ENCODE measurements around the gene DHRS7B. TPM values are rescaled to one million over a fixed set of nuclear protein-coding genes. Genes with fewer than 3 reads are reported as not detected.

The DHRS7B gene
- total and polyA plus RNA-seq, 4 donors: 19.4 to 55.6 (median 31.7) TPM

DNA sequence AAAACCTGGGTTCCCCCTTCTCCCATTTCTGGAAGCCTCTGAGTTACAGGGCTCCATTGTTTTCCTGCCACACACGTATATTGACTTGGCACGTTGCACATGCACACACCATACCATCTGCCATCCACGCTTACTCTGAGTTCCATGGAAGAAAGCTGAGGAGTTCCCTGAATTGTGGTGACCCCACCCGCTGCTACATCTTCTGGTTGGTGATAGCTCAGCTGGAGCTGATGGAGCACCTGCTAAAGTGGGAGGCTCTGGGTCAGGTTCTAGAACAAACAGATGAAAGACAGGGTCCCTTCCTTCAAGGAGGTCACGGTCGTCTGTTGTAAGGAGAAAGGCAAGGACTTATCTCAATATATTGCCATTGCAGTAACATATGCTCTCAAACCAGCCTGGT, 46.1 kb downstream of the DHRS7B start:
- H3K27me3 ChIP-seq (ENCODE audit: control insufficient read depth in 3 of 3, insufficient read depth in 3 of 3, low read length in 2 of 3): no peaks in the 10 kb centered on the region
- 97% methylated on average over 6 of the region's 6 CpGs for WGBS, 2 donors
- H3K27ac ChIP-seq (ENCODE audit: low read depth in 1 of 2, low read length in 1 of 2): no peak overlapping the region
- H3K9ac ChIP-seq (ENCODE audit: insufficient read depth in 1 of 2, low read length in 2 of 2): no peak overlapping the region
- TF ChIP-seq, protein P1, sequence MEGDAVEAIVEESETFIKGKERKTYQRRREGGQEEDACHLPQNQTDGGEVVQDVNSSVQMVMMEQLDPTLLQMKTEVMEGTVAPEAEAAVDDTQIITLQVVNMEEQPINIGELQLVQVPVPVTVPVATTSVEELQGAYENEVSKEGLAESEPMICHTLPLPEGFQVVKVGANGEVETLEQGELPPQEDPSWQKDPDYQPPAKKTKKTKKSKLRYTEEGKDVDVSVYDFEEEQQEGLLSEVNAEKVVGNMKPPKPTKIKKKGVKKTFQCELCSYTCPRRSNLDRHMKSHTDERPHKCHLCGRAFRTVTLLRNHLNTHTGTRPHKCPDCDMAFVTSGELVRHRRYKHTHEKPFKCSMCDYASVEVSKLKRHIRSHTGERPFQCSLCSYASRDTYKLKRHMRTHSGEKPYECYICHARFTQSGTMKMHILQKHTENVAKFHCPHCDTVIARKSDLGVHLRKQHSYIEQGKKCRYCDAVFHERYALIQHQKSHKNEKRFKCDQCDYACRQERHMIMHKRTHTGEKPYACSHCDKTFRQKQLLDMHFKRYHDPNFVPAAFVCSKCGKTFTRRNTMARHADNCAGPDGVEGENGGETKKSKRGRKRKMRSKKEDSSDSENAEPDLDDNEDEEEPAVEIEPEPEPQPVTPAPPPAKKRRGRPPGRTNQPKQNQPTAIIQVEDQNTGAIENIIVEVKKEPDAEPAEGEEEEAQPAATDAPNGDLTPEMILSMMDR (IDR thresholded peaks at IDR 0.05; ENCODE audit: control extremely low read depth, extremely low read depth): no peak
- H3K4me3 ChIP-seq: no peak overlapping the region
- H3K9me3 ChIP-seq (ENCODE audit: control insufficient read depth in 4 of 4, insufficient read depth in 3 of 4, low read length in 3 of 4): peaks cover 0 to 2% (median 0%) of the 10 kb centered on the region in 4 donors
- peaks cover 3 to 28% (median 7%) of the 10 kb centered on the region in 5 donors for H3K4me1 ChIP-seq (ENCODE audit: control insufficient read depth in 5 of 5, insufficient read depth in 5 of 5, low read length in 5 of 5)
- no peak for DNase-seq
- no peak for ATAC-seq (ENCODE audit: insufficient read depth, low FRiP score)
- peaks cover 0 to 12% (median 2%) of the 10 kb centered on the region in 4 donors for H3K36me3 ChIP-seq (ENCODE audit: control insufficient read depth in 4 of 4, insufficient read depth in 4 of 4, low read length in 4 of 4)

DNA sequence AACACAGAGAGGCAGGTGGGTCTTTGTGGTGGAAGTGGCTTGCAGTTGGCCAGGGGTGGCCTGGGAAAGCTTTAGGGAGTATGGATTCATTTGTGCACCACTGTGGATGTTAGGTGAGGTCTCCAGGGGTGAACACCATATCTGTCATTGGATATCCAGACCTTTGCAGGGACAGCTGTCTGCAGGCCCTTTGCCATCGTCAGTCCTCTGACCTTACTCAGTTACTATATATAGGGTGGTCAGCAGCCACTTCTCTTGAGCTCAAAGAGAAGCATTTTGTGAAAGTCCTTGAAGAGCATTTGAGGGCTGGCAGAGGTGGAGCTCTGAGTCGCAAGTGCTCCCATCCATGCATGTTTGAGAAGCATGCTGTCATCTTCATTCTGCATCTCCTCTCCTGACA, 46.8 kb downstream of the DHRS7B start:
- TF ChIP-seq, protein P1 (IDR thresholded peaks at IDR 0.05; ENCODE audit: control extremely low read depth, extremely low read depth): no peak
- Histone ChIP-seq H3K9ac (ENCODE audit: insufficient read depth in 1 of 2, low read length in 2 of 2) (no peak overlapping the region), H3K4me3 (no peak overlapping the region), H3K9me3 (ENCODE audit: control insufficient read depth in 4 of 4, insufficient read depth in 3 of 4, low read length in 3 of 4) (peaks cover 0 to 2% (median 0%) of the 10 kb centered on the region in 4 donors), H3K36me3 (ENCODE audit: control insufficient read depth in 4 of 4, insufficient read depth in 4 of 4, low read length in 4 of 4) (peaks cover 0 to 13% (median 2%) of the 10 kb centered on the region in 4 donors), H3K27ac (ENCODE audit: low read depth in 1 of 2, low read length in 1 of 2) (peak overlapping the region in 1 of 2 donors; percentile 9), H3K27me3 (ENCODE audit: control insufficient read depth in 3 of 3, insufficient read depth in 3 of 3, low read length in 2 of 3) (no peaks in the 10 kb centered on the region), H3K4me1 (ENCODE audit: control insufficient read depth in 5 of 5, insufficient read depth in 5 of 5, low read length in 5 of 5) (peaks cover 3 to 28% (median 7%) of the 10 kb centered on the region in 5 donors)
- DNase-seq: no peak
- no peak for ATAC-seq (ENCODE audit: insufficient read depth, low FRiP score)
- 88 to 95% methylated on average over 2 of the region's 2 CpGs for WGBS, 2 donors

DNA sequence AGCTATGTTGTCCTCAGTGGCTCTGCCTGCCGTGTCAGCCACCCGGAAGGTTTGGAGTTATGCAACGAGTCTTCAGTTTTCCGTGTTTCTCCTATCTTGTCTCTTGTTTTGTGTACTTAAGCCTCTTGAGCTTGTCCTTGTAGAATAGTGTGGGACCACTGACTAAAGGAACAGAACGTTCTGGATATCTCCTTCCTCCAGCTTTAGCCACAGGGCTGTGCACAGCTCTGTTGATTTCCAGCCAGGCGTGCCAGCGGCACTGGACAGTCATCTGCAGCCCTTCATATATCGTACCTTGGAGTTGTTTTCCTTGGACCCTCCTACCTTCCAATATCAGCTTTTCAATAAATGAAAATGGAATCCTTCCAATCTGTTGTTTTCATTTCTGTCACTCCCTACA, 47.4 kb downstream of the DHRS7B start:
- TF ChIP-seq, protein P1 (IDR thresholded peaks at IDR 0.05; ENCODE audit: control extremely low read depth, extremely low read depth): no peak
- no peak overlapping the region for H3K4me3 ChIP-seq
- 62 to 77% methylated on average over 8 of the region's 8 CpGs for WGBS, 2 donors

DNA sequence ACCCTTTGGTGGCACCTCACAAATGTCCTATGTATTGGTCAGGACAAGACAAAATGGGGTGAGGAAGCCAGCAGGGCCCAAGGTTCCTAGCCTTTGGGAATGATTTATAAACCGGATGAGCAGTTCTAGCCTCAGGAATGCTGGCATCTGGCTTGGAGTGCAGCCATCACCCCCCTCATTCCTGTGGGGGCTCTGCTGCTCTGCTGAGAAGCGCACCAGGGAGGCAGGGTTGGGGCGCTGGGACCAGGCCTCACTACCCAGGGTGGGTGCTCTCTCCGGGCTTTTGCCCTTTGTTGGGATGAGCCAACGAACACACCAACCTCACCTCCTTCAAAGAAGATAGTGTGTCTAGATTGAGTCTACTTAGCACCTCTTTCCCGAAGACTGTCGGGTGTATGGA, 47.9 kb downstream of the DHRS7B start:
- Histone ChIP-seq H3K27ac (ENCODE audit: low read depth in 1 of 2, low read length in 1 of 2) (peak overlapping the region in 1 of 2 donors; percentile 32), H3K9me3 (ENCODE audit: control insufficient read depth in 4 of 4, insufficient read depth in 3 of 4, low read length in 3 of 4) (peaks cover 0 to 2% (median 0%) of the 10 kb centered on the region in 4 donors), H3K36me3 (ENCODE audit: control insufficient read depth in 4 of 4, insufficient read depth in 4 of 4, low read length in 4 of 4) (peaks cover 0 to 11% (median 2%) of the 10 kb centered on the region in 4 donors), H3K4me3 (no peak overlapping the region), H3K4me1 (ENCODE audit: control insufficient read depth in 5 of 5, insufficient read depth in 5 of 5, low read length in 5 of 5) (peaks cover 0 to 22% (median 1%) of the 10 kb centered on the region in 5 donors), H3K27me3 (ENCODE audit: control insufficient read depth in 3 of 3, insufficient read depth in 3 of 3, low read length in 2 of 3) (no peaks in the 10 kb centered on the region), H3K9ac (ENCODE audit: insufficient read depth in 1 of 2, low read length in 2 of 2) (no peak overlapping the region)
- ATAC-seq (ENCODE audit: insufficient read depth, low FRiP score): no peak
- DNase-seq: no peak
- WGBS, 2 donors: 75 to 93% methylated on average over 7 of the region's 7 CpGs
- TF ChIP-seq, protein P1 (IDR thresholded peaks at IDR 0.05; ENCODE audit: control extremely low read depth, extremely low read depth): no peak

More for the DNA sequence above, 47.4 kb downstream of the DHRS7B start:
- Histone ChIP-seq H3K9me3 (ENCODE audit: control insufficient read depth in 4 of 4, insufficient read depth in 3 of 4, low read length in 3 of 4) (peaks cover 0 to 2% (median 0%) of the 10 kb centered on the region in 4 donors), H3K4me1 (ENCODE audit: control insufficient read depth in 5 of 5, insufficient read depth in 5 of 5, low read length in 5 of 5) (peaks cover 0 to 27% (median 6%) of the 10 kb centered on the region in 5 donors), H3K36me3 (ENCODE audit: control insufficient read depth in 4 of 4, insufficient read depth in 4 of 4, low read length in 4 of 4) (peaks cover 0 to 11% (median 2%) of the 10 kb centered on the region in 4 donors), H3K27ac (ENCODE audit: low read depth in 1 of 2, low read length in 1 of 2) (peak overlapping the region in 1 of 2 donors; percentile 32), H3K27me3 (ENCODE audit: control insufficient read depth in 3 of 3, insufficient read depth in 3 of 3, low read length in 2 of 3) (no peaks in the 10 kb centered on the region), H3K9ac (ENCODE audit: insufficient read depth in 1 of 2, low read length in 2 of 2) (no peak overlapping the region)
- no peak for DNase-seq
- no peak for ATAC-seq (ENCODE audit: insufficient read depth, low FRiP score)
